ENCODE data around the gene IER3. TPM values are rescaled to one million over a fixed set of nuclear protein-coding genes. Genes with fewer than 3 reads are reported as not detected.

Gene IER3
- total and polyA plus RNA-seq, 2 of the 13 experiments (the other 11 are each of a cell fraction or from before 2014, with no cell fraction given) = 51.1 to 131 TPM

DNA sequence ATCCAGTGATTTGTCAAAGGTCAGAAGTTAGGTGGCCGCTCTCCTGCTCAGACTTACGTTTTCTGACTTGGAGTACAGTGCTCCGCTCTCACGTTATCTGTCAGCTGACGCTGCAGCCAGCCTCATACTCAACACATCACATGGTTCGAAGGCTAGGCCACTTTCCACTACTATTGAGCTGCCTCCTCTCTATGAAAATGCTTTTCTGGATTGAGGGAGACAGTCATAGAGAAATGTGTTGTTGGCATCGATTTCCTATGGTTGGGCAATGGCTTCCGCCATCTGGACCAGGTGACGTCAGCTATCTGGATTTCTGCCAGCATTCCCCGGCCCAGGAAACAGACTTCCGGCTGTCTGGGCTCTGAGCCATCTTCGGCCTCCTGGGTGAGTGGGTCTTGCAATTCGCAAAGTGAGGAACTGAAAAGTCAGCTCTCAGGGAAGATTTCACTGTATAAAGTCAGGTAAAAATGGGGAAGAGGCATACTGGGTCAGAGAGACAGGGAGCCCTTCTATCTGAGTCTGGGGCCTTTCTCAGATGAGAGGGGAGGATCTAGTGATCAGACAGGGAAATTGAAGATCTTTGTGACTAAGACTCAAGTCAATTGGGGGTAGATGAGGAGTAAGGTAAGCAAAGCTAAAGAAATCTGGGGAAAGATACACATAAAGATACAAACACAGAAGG is 37.5 kb upstream of the IER3 start (continued):
- TF ChIP-seq CBFB (CRISPR knock-in tag; IDR thresholded peaks at IDR 0.05) (peak; percentile 66; the same call in 1 of the 2 replicates), ZNF431 (CRISPR knock-in tag; IDR thresholded peaks at IDR 0.05; ENCODE audit: borderline replicate concordance, low read depth) (peak; percentile 42), FOXA3 (CRISPR knock-in tag; IDR thresholded peaks at IDR 0.05) (peak; percentile 90), ZNF746 (CRISPR knock-in tag; IDR thresholded peaks at IDR 0.05) (peak; percentile 90), ONECUT2 (CRISPR knock-in tag; IDR thresholded peaks at IDR 0.05) (peak; percentile 99), ZNF543 (CRISPR knock-in tag; IDR thresholded peaks at IDR 0.05) (no peak; the same call in 1 of the 2 replicates), ELF1 (CRISPR knock-in tag; IDR thresholded peaks at IDR 0.05) (peak; percentile 97), NFKBIZ (CRISPR knock-in tag; IDR thresholded peaks at IDR 0.05) (peak; percentile 95), TGIF2 (CRISPR knock-in tag; IDR thresholded peaks at IDR 0.05) (peak; percentile 34; the same call in 1 of the 2 replicates), KAT7 (CRISPR knock-in tag; IDR thresholded peaks at IDR 0.05; ENCODE audit: borderline replicate concordance) (peak; percentile 28; the same call in 1 of the 2 replicates), ZNF776 (CRISPR knock-in tag; IDR thresholded peaks at IDR 0.05) (no peak), ZNF331 (CRISPR knock-in tag; IDR thresholded peaks at IDR 0.05) (peak; percentile 97), PAWR (CRISPR knock-in tag; IDR thresholded peaks at IDR 0.05; ENCODE audit: borderline replicate concordance) (0 out of 2 replicates have a peak, but pooled peaks have one; percentile 59), ZZZ3 (CRISPR knock-in tag; IDR thresholded peaks at IDR 0.05; ENCODE audit: borderline replicate concordance) (peak; percentile 81), SIX1 (CRISPR knock-in tag; IDR thresholded peaks at IDR 0.05; ENCODE audit: borderline replicate concordance) (peak; percentile 72; the same call in 1 of the 2 replicates), TSC22D2 (CRISPR knock-in tag; IDR thresholded peaks at IDR 0.05; ENCODE audit: borderline replicate concordance) (peak; percentile 22; the same call in 1 of the 2 replicates)
- TF ChIP-seq, protein P1, sequence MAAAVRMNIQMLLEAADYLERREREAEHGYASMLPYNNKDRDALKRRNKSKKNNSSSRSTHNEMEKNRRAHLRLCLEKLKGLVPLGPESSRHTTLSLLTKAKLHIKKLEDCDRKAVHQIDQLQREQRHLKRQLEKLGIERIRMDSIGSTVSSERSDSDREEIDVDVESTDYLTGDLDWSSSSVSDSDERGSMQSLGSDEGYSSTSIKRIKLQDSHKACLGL (CRISPR knock-in tag; IDR thresholded peaks at IDR 0.05) = peak; percentile 43; the same call in 1 of the 2 replicates
- TF ChIP-seq, protein P2, sequence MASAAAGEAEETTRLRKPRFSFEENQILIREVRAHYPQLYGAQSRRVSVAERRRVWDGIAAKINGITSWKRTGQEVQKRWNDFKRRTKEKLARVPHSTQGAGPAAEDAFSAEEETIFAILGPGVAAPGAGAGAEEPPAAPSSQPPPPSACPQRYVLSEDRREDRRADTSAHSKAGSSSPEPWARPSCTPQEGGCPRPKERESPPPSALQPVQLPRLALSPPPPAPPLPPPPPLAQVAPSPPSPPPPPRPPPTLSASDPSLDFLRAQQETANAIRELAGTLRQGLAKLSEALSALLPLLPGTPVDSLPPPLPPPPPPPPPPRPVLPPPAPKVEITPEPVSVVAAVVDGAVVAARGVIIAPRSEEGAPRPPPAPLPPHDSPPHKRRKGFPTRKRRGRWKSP (CRISPR knock-in tag; IDR thresholded peaks at IDR 0.05) = no peak
- TF ChIP-seq, protein P3, sequence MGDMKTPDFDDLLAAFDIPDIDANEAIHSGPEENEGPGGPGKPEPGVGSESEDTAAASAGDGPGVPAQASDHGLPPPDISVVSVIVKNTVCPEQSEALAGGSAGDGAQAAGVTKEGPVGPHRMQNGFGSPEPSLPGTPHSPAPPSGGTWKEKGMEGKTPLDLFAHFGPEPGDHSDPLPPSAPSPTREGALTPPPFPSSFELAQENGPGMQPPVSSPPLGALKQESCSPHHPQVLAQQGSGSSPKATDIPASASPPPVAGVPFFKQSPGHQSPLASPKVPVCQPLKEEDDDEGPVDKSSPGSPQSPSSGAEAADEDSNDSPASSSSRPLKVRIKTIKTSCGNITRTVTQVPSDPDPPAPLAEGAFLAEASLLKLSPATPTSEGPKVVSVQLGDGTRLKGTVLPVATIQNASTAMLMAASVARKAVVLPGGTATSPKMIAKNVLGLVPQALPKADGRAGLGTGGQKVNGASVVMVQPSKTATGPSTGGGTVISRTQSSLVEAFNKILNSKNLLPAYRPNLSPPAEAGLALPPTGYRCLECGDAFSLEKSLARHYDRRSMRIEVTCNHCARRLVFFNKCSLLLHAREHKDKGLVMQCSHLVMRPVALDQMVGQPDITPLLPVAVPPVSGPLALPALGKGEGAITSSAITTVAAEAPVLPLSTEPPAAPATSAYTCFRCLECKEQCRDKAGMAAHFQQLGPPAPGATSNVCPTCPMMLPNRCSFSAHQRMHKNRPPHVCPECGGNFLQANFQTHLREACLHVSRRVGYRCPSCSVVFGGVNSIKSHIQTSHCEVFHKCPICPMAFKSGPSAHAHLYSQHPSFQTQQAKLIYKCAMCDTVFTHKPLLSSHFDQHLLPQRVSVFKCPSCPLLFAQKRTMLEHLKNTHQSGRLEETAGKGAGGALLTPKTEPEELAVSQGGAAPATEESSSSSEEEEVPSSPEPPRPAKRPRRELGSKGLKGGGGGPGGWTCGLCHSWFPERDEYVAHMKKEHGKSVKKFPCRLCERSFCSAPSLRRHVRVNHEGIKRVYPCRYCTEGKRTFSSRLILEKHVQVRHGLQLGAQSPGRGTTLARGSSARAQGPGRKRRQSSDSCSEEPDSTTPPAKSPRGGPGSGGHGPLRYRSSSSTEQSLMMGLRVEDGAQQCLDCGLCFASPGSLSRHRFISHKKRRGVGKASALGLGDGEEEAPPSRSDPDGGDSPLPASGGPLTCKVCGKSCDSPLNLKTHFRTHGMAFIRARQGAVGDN (CRISPR knock-in tag; IDR thresholded peaks at IDR 0.05) = peak; percentile 89
- TF ChIP-seq, protein P4, sequence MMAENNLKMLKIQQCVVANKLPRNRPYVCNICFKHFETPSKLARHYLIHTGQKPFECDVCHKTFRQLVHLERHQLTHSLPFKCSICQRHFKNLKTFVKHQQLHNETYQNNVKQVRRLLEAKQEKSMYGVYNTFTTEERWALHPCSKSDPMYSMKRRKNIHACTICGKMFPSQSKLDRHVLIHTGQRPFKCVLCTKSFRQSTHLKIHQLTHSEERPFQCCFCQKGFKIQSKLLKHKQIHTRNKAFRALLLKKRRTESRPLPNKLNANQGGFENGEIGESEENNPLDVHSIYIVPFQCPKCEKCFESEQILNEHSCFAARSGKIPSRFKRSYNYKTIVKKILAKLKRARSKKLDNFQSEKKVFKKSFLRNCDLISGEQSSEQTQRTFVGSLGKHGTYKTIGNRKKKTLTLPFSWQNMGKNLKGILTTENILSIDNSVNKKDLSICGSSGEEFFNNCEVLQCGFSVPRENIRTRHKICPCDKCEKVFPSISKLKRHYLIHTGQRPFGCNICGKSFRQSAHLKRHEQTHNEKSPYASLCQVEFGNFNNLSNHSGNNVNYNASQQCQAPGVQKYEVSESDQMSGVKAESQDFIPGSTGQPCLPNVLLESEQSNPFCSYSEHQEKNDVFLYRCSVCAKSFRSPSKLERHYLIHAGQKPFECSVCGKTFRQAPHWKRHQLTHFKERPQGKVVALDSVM (CRISPR knock-in tag; IDR thresholded peaks at IDR 0.05) = peak; percentile 63
